NCI-H1048 (cell line): Measurements from ENCODE around the gene CACNA1S.

ENCODE experiments used
- DNase-seq: peaks from one replicate; lab custom pipeline; 2025; lab: John Stamatoyannopoulos, UW

The CACNA1S gene

GRCh38 chr1:201112173-201112731 is at the start of gene CACNA1S:
Gene CACNA1S, minus strand, starts transcription at chr1:201112426. Its CDS starts 87 bp downstream, at chr1:201112339.
- no peak for DNase-seq

- no peak for DNase-seq
Observed at GRCh38 chr1:201157949-201158348, 45.7 kb upstream of the CACNA1S start.

GRCh38 chr1:201156819-201157218 is 44.6 kb upstream of the CACNA1S start:
- DNase-seq = no peak

- DNase-seq = no peak
Observed at GRCh38 chr1:201156346-201156745, 44.1 kb upstream of the CACNA1S start.

GRCh38 chr1:201155354-201155753 is 43.1 kb upstream of the CACNA1S start:
- no peak for DNase-seq

GRCh38 chr1:201154389-201155165 is 42.4 kb upstream of the CACNA1S start, which contains the start of gene TMEM9:
Gene TMEM9, minus strand, starts transcription at chr1:201154474. Its CDS starts 551 bp downstream, at chr1:201153923.
- peak; percentile 98 for DNase-seq

GRCh38 chr1:201153474-201154388 is 41.5 kb upstream of the CACNA1S start:
- peak; percentile 67 for DNase-seq

- DNase-seq = peak; percentile 50
Observed at GRCh38 chr1:201149400-201149799, 37.2 kb upstream of the CACNA1S start.

- no peak for DNase-seq
Observed at GRCh38 chr1:201147396-201148015, 35.3 kb upstream of the CACNA1S start.

GRCh38 chr1:201146626-201147390 is 34.6 kb upstream of the CACNA1S start:
- no peak for DNase-seq

GRCh38 chr1:201145816-201146215 is 33.6 kb upstream of the CACNA1S start:
- DNase-seq = no peak

- no peak for DNase-seq
Observed at GRCh38 chr1:201145132-201145531, 32.9 kb upstream of the CACNA1S start.

GRCh38 chr1:201144701-201145100 is 32.5 kb upstream of the CACNA1S start:
- no peak for DNase-seq

- no peak for DNase-seq
Observed at GRCh38 chr1:201143726-201144635, 31.8 kb upstream of the CACNA1S start.

- DNase-seq = no peak
Observed at GRCh38 chr1:201142849-201143725, 30.9 kb upstream of the CACNA1S start.

GRCh38 chr1:201142011-201142848 is 30.0 kb upstream of the CACNA1S start:
- DNase-seq = no peak

- DNase-seq = no peak
Observed at GRCh38 chr1:201141418-201141817, 29.2 kb upstream of the CACNA1S start.

GRCh38 chr1:201140941-201141260 is 28.7 kb upstream of the CACNA1S start:
- DNase-seq = no peak
